HG03108 (cell line): ENCODE data around the gene RAB6B.

Experiments
- ATAC-seq: cut with Tn5 transposase; IDR thresholded peaks from one replicate; pipeline ENCODE4 v1.9.1; 2021; ENCODE audit warnings: moderate library complexity; ENCODE audit not compliant: unreplicated experiment

The RAB6B gene

GRCh38 chr3:133895208-133896001 is at the start of gene RAB6B:
TSS of gene RAB6B (minus strand) at chr3:133895882. CDS start at chr3:133895466, 416 bp downstream.
- no peak for ATAC-seq

DNA sequence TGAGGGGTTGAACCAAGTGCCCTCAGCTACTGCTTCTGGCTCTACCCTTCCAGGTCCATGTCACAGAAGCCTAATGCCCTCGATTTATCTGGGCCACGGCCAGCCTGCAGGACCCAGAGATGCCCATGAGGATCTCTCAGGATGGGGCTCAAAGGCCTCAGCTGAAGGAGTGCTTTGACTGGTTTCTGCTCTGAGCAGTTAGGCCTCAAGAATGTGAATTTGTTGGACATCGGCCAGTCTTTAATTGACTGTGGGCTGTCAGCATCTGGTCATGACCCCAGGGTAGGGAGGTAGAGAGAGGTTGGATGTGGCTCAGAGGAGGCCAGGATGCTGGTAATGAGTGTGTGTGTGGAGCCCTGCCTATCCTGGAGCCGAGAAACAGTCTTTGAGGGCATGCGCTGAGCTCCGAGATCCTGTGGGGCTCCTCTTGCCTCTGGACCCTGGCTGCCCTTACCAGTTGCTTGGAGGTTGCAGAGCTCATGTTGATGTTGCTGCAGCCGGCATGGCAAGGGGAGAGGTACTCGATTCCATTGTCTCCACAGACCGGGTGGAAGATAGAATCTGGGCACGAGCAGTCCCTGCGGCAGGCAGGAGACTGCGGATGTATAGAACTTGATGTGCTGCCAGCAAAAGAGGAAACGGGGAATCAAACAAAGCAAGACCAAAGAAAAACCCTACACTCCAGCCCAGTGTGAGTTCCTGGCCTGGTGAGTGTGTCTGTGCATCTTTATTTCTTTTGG is 49.1 kb upstream of the RAB6B start:
- ATAC-seq = no peak

DNA sequence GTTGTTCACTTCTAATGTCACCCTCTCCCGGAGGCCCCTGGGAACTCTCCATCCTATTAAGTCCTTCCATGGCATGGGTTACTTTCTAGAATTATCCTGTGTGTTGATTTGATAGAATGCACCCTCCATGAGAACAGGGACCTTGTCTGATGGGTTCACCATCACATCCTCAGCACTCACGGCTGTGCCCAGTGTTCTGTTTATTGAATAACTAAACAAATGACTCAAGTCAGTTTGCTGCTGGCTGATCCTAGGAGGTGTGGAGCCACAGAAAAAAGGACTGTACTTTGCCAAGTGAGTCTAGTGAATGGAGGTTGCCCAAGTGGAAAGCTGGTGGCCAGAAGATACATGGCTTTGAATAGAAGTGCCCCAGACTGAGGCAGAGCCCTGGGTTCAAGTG is 48.5 kb upstream of the RAB6B start:
- ATAC-seq = no peak

GRCh38 chr3:133943639-133944141 is 48.0 kb upstream of the RAB6B start:
- no peak for ATAC-seq

DNA sequence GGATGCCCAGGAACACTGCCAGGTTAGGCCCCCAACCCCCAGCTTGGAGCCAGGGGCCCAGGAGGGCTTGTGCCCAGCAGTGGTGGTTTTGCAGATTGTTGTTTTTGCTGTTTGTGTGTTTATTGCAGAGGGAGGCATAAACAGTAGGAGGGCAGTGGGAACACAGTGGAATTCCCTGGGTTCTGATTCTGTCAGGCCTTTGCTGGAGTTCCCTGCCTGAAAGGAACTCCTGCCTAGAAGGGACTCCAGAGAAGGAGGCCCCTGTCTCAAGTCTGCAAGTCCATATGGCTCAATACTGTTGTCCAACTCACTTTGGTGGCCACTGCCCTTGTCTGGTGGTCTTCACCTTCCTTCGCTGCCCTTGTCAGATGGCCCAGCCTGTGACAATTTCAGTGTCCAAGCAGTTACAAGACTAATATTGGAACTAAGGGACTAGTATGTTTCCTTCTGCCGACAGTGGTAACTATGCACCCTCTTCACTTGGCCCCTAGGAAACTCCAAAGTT is 47.4 kb upstream of the RAB6B start:
- ATAC-seq = no peak

DNA sequence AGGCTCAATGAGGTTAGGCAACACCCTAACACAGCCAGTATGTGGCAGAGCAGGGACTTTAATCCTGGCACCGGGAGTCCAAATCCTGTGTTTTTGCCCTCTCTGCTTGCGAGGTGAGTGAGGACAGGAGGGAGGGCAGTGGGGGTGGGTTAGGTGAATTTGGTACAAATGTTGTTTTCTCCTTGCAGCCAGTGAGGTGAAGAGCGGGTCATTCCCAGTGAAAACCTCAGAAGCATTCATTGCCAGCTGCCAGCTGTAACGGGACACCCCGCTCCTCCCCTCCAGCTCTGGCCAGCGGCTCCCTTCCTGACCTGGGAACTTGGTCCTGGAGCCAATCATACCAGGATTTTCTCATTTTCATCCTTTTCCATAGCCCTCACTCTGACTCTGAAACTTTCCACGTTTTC is 45.7 kb upstream of the RAB6B start:
- no peak for ATAC-seq

GRCh38 chr3:133940536-133940935 is 44.9 kb upstream of the RAB6B start:
- ATAC-seq = no peak

GRCh38 chr3:133939463-133939835 is 43.8 kb upstream of the RAB6B start:
- no peak for ATAC-seq

DNA sequence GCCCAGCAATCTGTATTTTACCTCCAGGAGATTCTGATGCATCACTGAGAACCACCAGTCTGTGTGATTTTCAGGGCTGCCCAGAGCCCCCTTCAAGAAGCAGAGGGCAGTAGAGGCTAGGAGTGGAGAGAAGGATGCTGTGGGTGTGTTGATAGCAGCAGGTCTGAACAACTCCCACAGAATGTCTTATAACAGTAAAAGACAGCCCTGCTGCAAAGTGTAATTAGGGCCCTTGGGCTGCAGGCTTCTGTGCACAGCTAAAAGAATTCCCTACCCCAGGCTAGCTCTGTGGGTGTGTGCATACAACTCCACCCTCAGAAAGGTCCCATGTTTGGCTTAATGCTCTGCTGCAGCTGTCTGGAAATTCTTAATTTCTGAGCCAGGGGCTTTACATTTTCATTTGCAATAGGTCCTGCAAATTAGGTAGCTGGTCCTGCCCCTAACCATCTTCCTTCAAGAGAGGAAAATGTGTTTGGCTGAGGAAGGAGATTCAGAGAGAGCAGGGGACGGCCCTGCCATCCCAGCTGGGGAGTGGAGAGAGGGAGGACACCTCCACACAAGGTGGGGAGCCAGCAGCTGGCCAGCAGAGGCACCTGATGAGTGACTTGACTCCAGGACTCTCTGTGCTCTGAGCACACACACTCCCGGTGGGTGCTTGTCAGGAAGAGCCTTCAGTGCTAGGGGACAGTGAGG is 43.2 kb upstream of the RAB6B start:
- no peak for ATAC-seq

- no peak for ATAC-seq
These were observed 42.3 kb upstream of the RAB6B start for GRCh38 chr3:133937756-133938601.

GRCh38 chr3:133937061-133937686 is 41.5 kb upstream of the RAB6B start:
- ATAC-seq = no peak

GRCh38 chr3:133935843-133936769 is 40.4 kb upstream of the RAB6B start:
- ATAC-seq = no peak

GRCh38 chr3:133934996-133935842 is 39.5 kb upstream of the RAB6B start:
- no peak for ATAC-seq

- ATAC-seq = no peak
These were observed 38.6 kb upstream of the RAB6B start for GRCh38 chr3:133934073-133934970.

DNA sequence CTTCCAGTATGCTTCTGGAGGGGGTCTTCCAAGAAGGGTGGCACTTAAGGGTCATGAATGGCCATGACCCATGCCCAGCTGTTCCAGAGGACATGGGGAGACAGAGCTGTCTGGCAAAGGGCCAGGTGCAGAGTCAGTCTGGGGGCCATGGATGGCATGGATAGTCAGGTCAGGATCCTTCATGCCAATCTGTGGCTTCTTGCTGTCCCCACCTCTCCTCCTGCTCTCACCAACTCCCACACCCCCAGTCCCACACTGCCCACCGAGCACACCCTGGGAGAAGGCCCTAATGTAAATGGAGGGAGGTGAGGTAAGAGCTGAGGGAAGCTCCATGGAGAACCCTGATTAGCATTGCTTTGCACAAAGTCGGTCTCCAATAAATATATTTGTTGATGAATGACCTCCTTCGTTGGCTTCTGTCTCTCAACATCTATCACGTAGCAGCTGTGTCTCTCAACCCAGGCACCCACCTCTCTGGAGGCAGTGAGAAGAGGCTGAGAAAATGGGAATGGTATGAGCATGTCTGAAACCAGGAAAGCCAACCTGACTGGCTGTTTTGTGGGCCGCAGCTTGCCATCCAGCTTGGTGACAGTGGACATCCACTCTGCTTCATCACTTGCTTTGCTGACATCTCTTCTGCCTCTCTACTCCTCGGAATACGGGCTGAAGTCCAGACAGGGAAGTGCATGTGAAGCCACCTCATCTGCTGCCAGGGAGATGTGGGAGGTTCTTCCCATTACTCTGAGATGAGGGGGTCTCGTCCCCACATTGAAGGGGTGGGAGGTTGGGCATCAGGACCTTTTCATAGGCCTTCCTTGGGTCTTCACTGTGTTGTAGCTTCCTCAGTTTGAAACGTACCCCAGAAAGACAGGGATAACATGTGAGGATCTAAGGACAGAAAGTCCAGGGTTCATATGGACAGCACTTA is 37.7 kb upstream of the RAB6B start:
- ATAC-seq = no peak

DNA sequence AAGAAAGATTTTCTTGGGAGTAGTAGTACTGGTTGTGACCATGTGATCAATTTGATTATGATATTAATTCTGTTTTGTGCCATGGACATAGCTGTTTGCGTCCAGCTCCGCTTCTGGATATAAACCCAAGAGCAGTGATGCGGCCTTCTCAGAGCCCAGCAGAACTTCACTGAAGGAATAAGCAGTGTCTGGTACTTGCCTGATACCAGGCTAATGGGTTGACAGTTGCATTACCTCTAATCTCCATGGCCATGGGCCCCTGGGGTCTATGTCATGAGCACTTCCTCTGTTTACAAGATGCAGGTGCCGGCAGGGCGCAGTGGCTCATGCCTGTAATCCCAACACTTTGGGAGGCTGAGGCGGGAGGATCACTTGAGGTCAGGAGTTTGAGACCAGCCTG is 36.3 kb upstream of the RAB6B start:
- ATAC-seq = no peak
